Measurements from ENCODE around the gene SMIM38.
"Not testable (repeated sequence)": the region's sequence is repeated elsewhere in the genome, so short reads cannot be mapped to it uniquely, and the experiment has no call there.

SMIM38 gene

GRCh38 chr11:69141742-69142141, 14.0 kb upstream of the SMIM38 start:
- no peak for DNase-seq

- no peak for DNase-seq
These were observed 12.8 kb upstream of the SMIM38 start for GRCh38 chr11:69142895-69143294.

GRCh38 chr11:69144316-69145049, 11.3 kb upstream of the SMIM38 start:
- no peak for DNase-seq

- no peak for DNase-seq
These were observed 10.7 kb upstream of the SMIM38 start for GRCh38 chr11:69145050-69145380.

- DNase-seq: no peak
These were observed 7.4 kb upstream of the SMIM38 start for GRCh38 chr11:69148377-69148762.

- no peak for DNase-seq
These were observed 6.9 kb upstream of the SMIM38 start for GRCh38 chr11:69148806-69149205.

GRCh38 chr11:69149338-69150045, 6.2 kb upstream of the SMIM38 start:
- not testable (repeated sequence) for DNase-seq

- DNase-seq: no peak
These were observed 5.6 kb upstream of the SMIM38 start for GRCh38 chr11:69150175-69150574.

- DNase-seq: no peak
These were observed 3.9 kb upstream of the SMIM38 start for GRCh38 chr11:69151836-69152235.

- no peak for DNase-seq
These were observed 2.9 kb upstream of the SMIM38 start for GRCh38 chr11:69152733-69153421.

- no peak for DNase-seq
These were observed 2.1 kb upstream of the SMIM38 start for GRCh38 chr11:69153661-69154060.

GRCh38 chr11:69154211-69154913, 1.4 kb upstream of the SMIM38 start:
- no peak for DNase-seq

GRCh38 chr11:69154938-69155301, 815 bp upstream of the SMIM38 start:
- no peak for DNase-seq

GRCh38 chr11:69156235-69156639, 502 bp downstream of the SMIM38 start:
- DNase-seq: no peak

- no peak for DNase-seq
These were observed 979 bp downstream of the SMIM38 start for GRCh38 chr11:69156673-69157155.

GRCh38 chr11:69157156-69157821, 1.6 kb downstream of the SMIM38 start:
- no peak for DNase-seq

GRCh38 chr11:69157822-69158231, 2.1 kb downstream of the SMIM38 start:
- DNase-seq: no peak

- no peak for DNase-seq
These were observed 2.8 kb downstream of the SMIM38 start for GRCh38 chr11:69158301-69159149.

GRCh38 chr11:69159150-69159852, 3.6 kb downstream of the SMIM38 start:
- DNase-seq: no peak

- DNase-seq: no peak
These were observed 4.8 kb downstream of the SMIM38 start for GRCh38 chr11:69160296-69161116.

Data from SIG-M5 (cell line).